Neural progenitor cell (in vitro differentiated cells): ENCODE measurements around the gene NADSYN1. TPM values are rescaled to one million over a fixed set of nuclear protein-coding genes. Genes with fewer than 3 reads are reported as not detected.

Experiments used
- DNase-seq: peaks from one replicate; pipeline ENCODE4 v3.0.0-alpha.2; 2016; ENCODE audit warnings: low spot score
- H2AFZ ChIP-seq: fragments of 200-600 bp; sonication (generic); replicated peaks from 2 replicates; pipeline ENCODE4 v1.6.1; 2016; ENCODE audit warnings: antibody characterized with exemption
- H3F3A ChIP-seq: fragments of 200-600 bp; sonication (generic); 2 replicates; pipeline ENCODE4 v1.6.1; 2016; ENCODE audit warnings: antibody characterized with exemption, low read depth
- H3K27ac ChIP-seq: fragments of 200-600 bp; sonication (generic); 2 replicates; pipeline ENCODE4 v1.5.1; 2016; ENCODE audit warnings: mild to moderate bottlenecking
- H3K27me3 ChIP-seq: fragments of 200-600 bp; sonication (generic); 2 replicates; pipeline ENCODE4 v1.6.1; 2016; ENCODE audit warnings: mild to moderate bottlenecking, moderate library complexity
- H3K36me3 ChIP-seq: fragments of 200-600 bp; sonication (generic); 2 replicates; pipeline ENCODE4 v1.5.1; 2016
- H3K4me1 ChIP-seq: fragments of 200-600 bp; sonication (generic); 2 replicates; pipeline ENCODE4 v1.6.1; 2016; ENCODE audit warnings: mixed run types
- H3K4me2 ChIP-seq: fragments of 200-600 bp; sonication (generic); 2 replicates; pipeline ENCODE4 v1.6.1; 2016
- H3K4me3 ChIP-seq: fragments of 200-600 bp; sonication (generic); 2 replicates; pipeline ENCODE4 v1.5.1; 2016
- H3K79me2 ChIP-seq: fragments of 200-600 bp; sonication (generic); 2 replicates; pipeline ENCODE4 v1.6.1; 2016; ENCODE audit warnings: low read depth
- H3K9ac ChIP-seq: fragments of 200-600 bp; sonication (generic); 2 replicates; pipeline ENCODE4 v1.6.1; 2016
- H3K9me3 ChIP-seq: fragments of 200-600 bp; sonication (generic); 2 replicates; pipeline ENCODE4 v1.5.1; 2016; ENCODE audit warnings: low read depth
- H4K20me1 ChIP-seq: fragments of 200-600 bp; sonication (generic); 2 replicates; pipeline ENCODE4 v1.6.1; 2016; ENCODE audit warnings: low read depth
- H3K27ac Mint-ChIP-seq: 3 replicates; pipeline ENCODE4 v1.8.0; 2021; ENCODE audit warnings: mixed read lengths
- H3K27me3 Mint-ChIP-seq: 2 replicates; pipeline ENCODE4 v1.8.0; 2022; ENCODE audit warnings: low read depth, mild to moderate bottlenecking, inconsistent platforms, moderate library complexity, mixed read lengths; ENCODE audit not compliant: insufficient read depth
- H3K36me3 Mint-ChIP-seq: 3 replicates; pipeline ENCODE4 v1.8.0; 2021; ENCODE audit warnings: mixed read lengths
- H3K4me1 Mint-ChIP-seq: 3 replicates; pipeline ENCODE4 v1.8.0; 2021; ENCODE audit warnings: mixed read lengths
- H3K4me3 Mint-ChIP-seq: 3 replicates; pipeline ENCODE4 v1.8.0; 2021; ENCODE audit warnings: mild to moderate bottlenecking, moderate library complexity, mixed read lengths
- H3K9me3 Mint-ChIP-seq: 3 replicates; pipeline ENCODE4 v1.8.0; 2020; ENCODE audit warnings: mixed read lengths
- EZH2 ChIP-seq: fragments of 200-600 bp; sonication (generic); IDR thresholded peaks from 2 replicates; pipeline ENCODE4 v1.6.1; 2017; ENCODE audit warnings: antibody characterized with exemption, mild to moderate bottlenecking, moderate library complexity
- EZH2phosphoT487 ChIP-seq: fragments of 200-600 bp; sonication (generic); IDR thresholded peaks from 2 replicates; pipeline ENCODE4 v1.6.1; 2017; ENCODE audit warnings: antibody characterized with exemption
- total RNA-seq: library from RNA; depleted of rRNA; stranded (reverse); fragments of >200 nt; gene quantifications from 2 replicates; pipeline ENCODE4 v1.2.3, GENCODE V29; 2015; ENCODE audit warnings: low replicate concordance
- TF ChIP-seq, protein P1 (sequence below): fragments of 200-600 bp; sonication (generic); IDR thresholded peaks from 2 replicates; pipeline ENCODE4 v1.5.1; 2017; ENCODE audit warnings: antibody characterized with exemption, mild to moderate bottlenecking

NADSYN1 gene
- total RNA-seq, 1 donor from 2014 or later, result 25.0 TPM

DNA sequence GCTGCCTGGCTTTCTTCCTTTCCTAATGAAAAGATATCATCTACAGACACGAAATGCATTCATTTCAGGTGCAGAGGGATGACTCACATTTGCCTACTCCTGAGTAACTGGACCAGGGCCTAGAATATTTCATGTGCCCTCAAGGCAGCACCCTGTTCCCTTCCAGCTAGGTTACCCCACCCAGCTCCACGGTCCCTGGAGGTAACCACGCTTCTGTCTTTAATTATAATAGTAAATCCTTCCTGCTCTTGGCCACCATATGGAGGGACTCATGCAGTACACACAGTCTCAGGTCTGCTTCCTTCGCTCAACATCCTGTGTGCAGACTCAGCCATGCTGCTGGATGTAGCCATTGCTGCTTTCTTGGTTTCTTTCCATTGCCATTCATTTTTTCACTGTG is 27.1 kb upstream of the NADSYN1 start:
- TF ChIP-seq EZH2phosphoT487 (no peak), EZH2 (no peak)
- TF ChIP-seq, protein P1, sequence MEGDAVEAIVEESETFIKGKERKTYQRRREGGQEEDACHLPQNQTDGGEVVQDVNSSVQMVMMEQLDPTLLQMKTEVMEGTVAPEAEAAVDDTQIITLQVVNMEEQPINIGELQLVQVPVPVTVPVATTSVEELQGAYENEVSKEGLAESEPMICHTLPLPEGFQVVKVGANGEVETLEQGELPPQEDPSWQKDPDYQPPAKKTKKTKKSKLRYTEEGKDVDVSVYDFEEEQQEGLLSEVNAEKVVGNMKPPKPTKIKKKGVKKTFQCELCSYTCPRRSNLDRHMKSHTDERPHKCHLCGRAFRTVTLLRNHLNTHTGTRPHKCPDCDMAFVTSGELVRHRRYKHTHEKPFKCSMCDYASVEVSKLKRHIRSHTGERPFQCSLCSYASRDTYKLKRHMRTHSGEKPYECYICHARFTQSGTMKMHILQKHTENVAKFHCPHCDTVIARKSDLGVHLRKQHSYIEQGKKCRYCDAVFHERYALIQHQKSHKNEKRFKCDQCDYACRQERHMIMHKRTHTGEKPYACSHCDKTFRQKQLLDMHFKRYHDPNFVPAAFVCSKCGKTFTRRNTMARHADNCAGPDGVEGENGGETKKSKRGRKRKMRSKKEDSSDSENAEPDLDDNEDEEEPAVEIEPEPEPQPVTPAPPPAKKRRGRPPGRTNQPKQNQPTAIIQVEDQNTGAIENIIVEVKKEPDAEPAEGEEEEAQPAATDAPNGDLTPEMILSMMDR, result no peak
- no peaks in the 10 kb centered on the region for H3K4me1 Mint-ChIP-seq
- no peak overlapping the region for H3K27ac Mint-ChIP-seq
- no peak overlapping the region for H3K9ac ChIP-seq
- H3K4me3 ChIP-seq, result no peak overlapping the region
- no peak overlapping the region for H3K4me3 Mint-ChIP-seq
- no peaks in the 10 kb centered on the region for H3K79me2 ChIP-seq
- H3K27me3 Mint-ChIP-seq, result peaks cover 2% of the 10 kb centered on the region
- H3K4me1 ChIP-seq, result no peaks in the 10 kb centered on the region
- no peaks in the 10 kb centered on the region for H3K36me3 Mint-ChIP-seq
- no peaks in the 10 kb centered on the region for H4K20me1 ChIP-seq
- no peaks in the 10 kb centered on the region for H3F3A ChIP-seq
- no peaks in the 10 kb centered on the region for H3K36me3 ChIP-seq
- H3K4me2 ChIP-seq, result no peak overlapping the region
- no peak overlapping the region for H3K27ac ChIP-seq
- H2AFZ ChIP-seq, result no peak overlapping the region
- H3K9me3 Mint-ChIP-seq, result peaks cover 5% of the 10 kb centered on the region
- no peak for DNase-seq
- H3K27me3 ChIP-seq, result no peaks in the 10 kb centered on the region
- H3K9me3 ChIP-seq, result no peaks in the 10 kb centered on the region

DNA sequence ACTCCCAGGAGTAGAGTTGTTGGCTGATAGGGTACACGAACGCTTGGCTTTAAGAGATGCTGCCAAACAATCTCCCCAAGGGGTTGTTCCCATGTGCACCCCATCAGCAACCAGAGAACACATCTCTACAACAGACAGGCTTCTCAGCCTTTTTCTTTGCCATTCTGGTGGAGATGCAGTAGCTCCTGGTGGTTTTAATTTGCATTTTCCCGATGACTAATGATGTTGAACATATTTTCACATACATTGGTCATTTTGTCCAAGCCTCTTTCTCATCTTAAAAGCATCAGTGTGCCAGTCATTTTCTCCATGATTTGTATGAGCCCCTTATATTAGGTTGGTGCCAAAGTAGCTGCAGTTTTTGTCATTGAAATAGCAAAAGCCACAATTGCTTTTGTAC is 26.6 kb upstream of the NADSYN1 start:
- no peaks in the 10 kb centered on the region for H3K9me3 ChIP-seq
- no peaks in the 10 kb centered on the region for H3K36me3 ChIP-seq
- H3K9ac ChIP-seq, result no peak overlapping the region
- no peak overlapping the region for H3K27ac Mint-ChIP-seq
- H3K36me3 Mint-ChIP-seq, result no peaks in the 10 kb centered on the region
- H3K27ac ChIP-seq, result no peak overlapping the region
- H3K9me3 Mint-ChIP-seq, result peaks cover 5% of the 10 kb centered on the region
- H3K27me3 ChIP-seq, result no peaks in the 10 kb centered on the region
- TF ChIP-seq, protein P1, result no peak
- TF ChIP-seq EZH2phosphoT487 (no peak), EZH2 (no peak)
- no peak overlapping the region for H2AFZ ChIP-seq
- H3K4me1 ChIP-seq, result no peaks in the 10 kb centered on the region
- no peak for DNase-seq
- H3K27me3 Mint-ChIP-seq, result peaks cover 2% of the 10 kb centered on the region
- H3K4me2 ChIP-seq, result no peak overlapping the region
- no peaks in the 10 kb centered on the region for H3K79me2 ChIP-seq
- peaks cover 1% of the 10 kb centered on the region for H3K4me1 Mint-ChIP-seq
- H3F3A ChIP-seq, result no peaks in the 10 kb centered on the region
- H3K4me3 Mint-ChIP-seq, result no peak overlapping the region
- no peak overlapping the region for H3K4me3 ChIP-seq
- no peaks in the 10 kb centered on the region for H4K20me1 ChIP-seq

DNA sequence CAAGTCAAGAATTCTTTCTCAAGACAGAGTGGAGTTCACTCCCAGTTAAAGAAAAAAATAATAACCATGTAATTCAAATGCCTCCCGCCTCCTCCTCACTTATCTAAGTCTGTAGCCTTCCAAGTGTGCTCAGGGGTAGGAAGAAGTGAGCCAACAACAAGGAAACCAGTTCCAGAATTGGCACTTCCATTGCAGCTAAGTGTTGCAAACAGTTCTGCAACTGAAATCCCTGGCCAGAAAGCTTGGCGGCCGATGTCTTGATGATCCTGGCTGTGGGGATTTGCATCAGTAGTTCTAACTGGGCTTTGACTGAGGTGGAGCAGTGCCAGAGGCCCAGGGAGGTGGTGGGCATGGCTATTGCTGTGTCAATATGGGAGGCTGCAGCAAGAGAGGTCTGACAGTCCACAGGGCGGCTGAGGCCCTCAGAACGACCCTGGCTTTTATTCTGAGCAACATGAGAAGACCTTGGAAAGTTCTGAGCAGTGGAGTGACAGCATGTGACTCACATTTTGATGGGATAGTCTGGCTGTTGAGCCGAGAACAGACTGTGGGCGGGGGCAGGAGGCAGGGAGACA is 24.1 kb upstream of the NADSYN1 start:
- Histone ChIP-seq H3K27me3 (no peaks in the 10 kb centered on the region), H3K27ac (no peak overlapping the region), H3K4me3 (no peak overlapping the region), H3K4me1 (no peaks in the 10 kb centered on the region), H3K9me3 (no peaks in the 10 kb centered on the region), H2AFZ (no peak overlapping the region), H3K4me2 (no peak overlapping the region), H3F3A (peaks cover 4% of the 10 kb centered on the region), H3K79me2 (no peaks in the 10 kb centered on the region), H4K20me1 (no peaks in the 10 kb centered on the region), H3K9ac (no peak overlapping the region), H3K36me3 (no peaks in the 10 kb centered on the region)
- H3K9me3 Mint-ChIP-seq, result peaks cover 5% of the 10 kb centered on the region
- H3K36me3 Mint-ChIP-seq, result no peaks in the 10 kb centered on the region
- no peaks in the 10 kb centered on the region for H3K27me3 Mint-ChIP-seq
- TF ChIP-seq, protein P1, result no peak
- TF ChIP-seq EZH2 (no peak), EZH2phosphoT487 (no peak)
- H3K4me3 Mint-ChIP-seq, result no peak overlapping the region
- H3K27ac Mint-ChIP-seq, result no peak overlapping the region
- DNase-seq, result no peak
- H3K4me1 Mint-ChIP-seq, result peaks cover 3% of the 10 kb centered on the region
